HEK293 (cell line): ENCODE data around the gene AGPAT4.

Source experiments
- REST ChIP-seq: fragments of 450-650 bp; formaldehyde crosslinking; IDR thresholded peaks from 2 replicates; pipeline ENCODE4 v1.5.1; 2016; ENCODE audit warnings: missing biosample characterization, missing genetic modification characterization
- SP3 ChIP-seq: fragments of 450-650 bp; formaldehyde crosslinking; IDR thresholded peaks from 2 replicates; pipeline ENCODE4 v1.5.1; 2016; ENCODE audit warnings: missing biosample characterization, missing genetic modification characterization

- no peak for TF ChIP-seq SP3 (tag by site-specific recombination)
- no peak for TF ChIP-seq REST (tag by site-specific recombination)
These were observed 155.9 kb downstream of the AGPAT4 start for GRCh38 chr6:161117942-161118341.
